Stimulated activated CD8-positive, alpha-beta memory T cell treated with anti-CD3 and anti-CD28 coated beads, Interleukin-15, amount 100 ng/mL, for 48 hours (primary cell): ENCODE measurements around the gene ERGIC3.
"Not testable (repeated sequence)": the region's sequence is repeated elsewhere in the genome, so short reads cannot be mapped to it uniquely, and the experiment has no call there.

Experiments
- DNase-seq, 2 donors: peaks; one replicate each; pipeline ENCODE4 v3.0.0-alpha.2; 2020; ENCODE audit warnings: low read depth in 2 of 2

Gene ERGIC3

GRCh38 chr20:35517767-35518166 lies 24.1 kb upstream of the ERGIC3 start:
- not testable (repeated sequence) for DNase-seq

GRCh38 chr20:35518955-35519354 lies 22.9 kb upstream of the ERGIC3 start:
- DNase-seq = no peak

- no peak for DNase-seq
Measured at GRCh38 chr20:35523298-35523888, 18.5 kb upstream of the ERGIC3 start.

GRCh38 chr20:35525639-35526038 lies 16.2 kb upstream of the ERGIC3 start:
- DNase-seq = no peak

GRCh38 chr20:35527122-35527769 lies 14.6 kb upstream of the ERGIC3 start:
- DNase-seq = no peak

- DNase-seq = no peak
Measured at GRCh38 chr20:35529552-35529951, 12.3 kb upstream of the ERGIC3 start, which contains the start of gene C20orf173. Gene C20orf173 (minus strand): TSS chr20:35529652. CDS start chr20:35529373, 279 bp downstream.

- no peak for DNase-seq
Measured at GRCh38 chr20:35539756-35540212, 2.1 kb upstream of the ERGIC3 start.

- no peak for DNase-seq
Measured at GRCh38 chr20:35541118-35541782, 628 bp upstream of the ERGIC3 start.

GRCh38 chr20:35542990-35543389 lies 1.1 kb downstream of the ERGIC3 start:
- no peak for DNase-seq

- DNase-seq = no peak
Measured at GRCh38 chr20:35544436-35544835, 2.6 kb downstream of the ERGIC3 start.

- not testable (repeated sequence) for DNase-seq
Measured at GRCh38 chr20:35544941-35545340, 3.1 kb downstream of the ERGIC3 start.

GRCh38 chr20:35546127-35546526 lies 4.2 kb downstream of the ERGIC3 start:
- DNase-seq = no peak

GRCh38 chr20:35547329-35547728 lies 5.5 kb downstream of the ERGIC3 start:
- DNase-seq = no peak

GRCh38 chr20:35551503-35551902 lies 9.6 kb downstream of the ERGIC3 start:
- DNase-seq = no peak

- no peak for DNase-seq
Measured at GRCh38 chr20:35552914-35553313, 11.0 kb downstream of the ERGIC3 start.

- DNase-seq = not testable (repeated sequence)
Measured at GRCh38 chr20:35555461-35555860, 13.6 kb downstream of the ERGIC3 start.

GRCh38 chr20:35555951-35556645 lies 14.2 kb downstream of the ERGIC3 start:
- no peak for DNase-seq

- no peak for DNase-seq
Measured at GRCh38 chr20:35556871-35557270, 15.0 kb downstream of the ERGIC3 start.

- no peak for DNase-seq
Measured at GRCh38 chr20:35558451-35558850, 16.6 kb downstream of the ERGIC3 start.

GRCh38 chr20:35559042-35559693 lies 17.3 kb downstream of the ERGIC3 start:
- no peak for DNase-seq

GRCh38 chr20:35560105-35560511 lies 18.2 kb downstream of the ERGIC3 start:
- no peak for DNase-seq

GRCh38 chr20:35560541-35560940 lies 18.7 kb downstream of the ERGIC3 start:
- no peak for DNase-seq
